Measurements from ENCODE around the gene TINCR.
"Not testable (repeated sequence)": the region's sequence is repeated elsewhere in the genome, so short reads cannot be mapped to it uniquely, and the experiment has no call there.

Gene TINCR

DNA sequence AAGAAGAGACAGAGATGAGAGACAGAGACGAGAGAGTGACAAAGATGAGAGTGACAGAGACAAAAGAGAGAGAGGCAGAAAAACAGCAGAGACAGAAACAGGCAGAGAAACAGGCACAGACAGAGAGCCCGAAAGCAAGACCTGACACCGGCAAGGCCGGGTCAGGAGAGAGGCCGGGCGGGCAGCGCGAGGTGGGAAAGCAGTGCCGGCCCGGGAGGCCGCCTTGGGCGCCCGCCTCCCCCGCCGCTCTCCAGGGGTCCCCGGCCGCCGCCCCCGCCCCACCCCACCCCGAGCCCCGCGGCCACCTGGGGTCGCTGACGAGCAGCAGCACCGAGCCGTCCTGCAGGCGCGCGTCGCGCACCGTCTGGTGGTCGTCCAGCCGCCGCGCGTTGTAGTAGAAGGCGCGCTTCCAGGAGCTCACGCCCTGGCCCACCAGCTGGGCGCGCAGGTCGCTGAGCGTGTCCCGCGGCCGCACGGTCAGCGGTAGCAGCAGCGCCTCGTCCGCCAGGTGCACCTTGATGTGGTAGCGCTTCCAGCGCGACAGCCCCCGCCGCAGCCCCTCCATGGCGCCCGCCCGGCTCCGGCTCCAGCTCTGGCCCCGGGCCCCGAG lies at the start of gene TINCR:
Gene TINCR (minus strand): TSS at position 594 of the 610 bp plus-strand sequence.
- DNase-seq (ENCODE audit: low read depth), result no peak

DNA sequence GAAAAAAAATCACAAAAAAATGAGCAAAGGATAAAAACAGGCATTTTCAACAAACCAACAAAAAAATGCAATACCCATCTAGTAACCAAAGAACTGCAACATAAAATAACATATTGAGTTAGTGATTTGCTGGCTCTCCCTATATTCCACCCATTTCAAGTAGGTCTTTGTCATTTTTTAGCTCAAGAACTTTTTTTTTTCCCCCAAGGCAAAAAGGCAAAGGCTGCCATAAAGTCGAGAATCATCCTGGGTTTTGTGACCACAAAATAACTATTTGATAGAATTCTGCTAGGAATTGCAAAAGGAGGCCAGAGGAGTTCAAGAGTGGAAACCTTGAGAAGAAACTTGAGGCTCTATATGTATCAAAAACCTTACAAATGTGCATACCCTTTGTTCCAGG lies 49.3 kb upstream of the TINCR start:
- DNase-seq (ENCODE audit: low read depth), result no peak

DNA sequence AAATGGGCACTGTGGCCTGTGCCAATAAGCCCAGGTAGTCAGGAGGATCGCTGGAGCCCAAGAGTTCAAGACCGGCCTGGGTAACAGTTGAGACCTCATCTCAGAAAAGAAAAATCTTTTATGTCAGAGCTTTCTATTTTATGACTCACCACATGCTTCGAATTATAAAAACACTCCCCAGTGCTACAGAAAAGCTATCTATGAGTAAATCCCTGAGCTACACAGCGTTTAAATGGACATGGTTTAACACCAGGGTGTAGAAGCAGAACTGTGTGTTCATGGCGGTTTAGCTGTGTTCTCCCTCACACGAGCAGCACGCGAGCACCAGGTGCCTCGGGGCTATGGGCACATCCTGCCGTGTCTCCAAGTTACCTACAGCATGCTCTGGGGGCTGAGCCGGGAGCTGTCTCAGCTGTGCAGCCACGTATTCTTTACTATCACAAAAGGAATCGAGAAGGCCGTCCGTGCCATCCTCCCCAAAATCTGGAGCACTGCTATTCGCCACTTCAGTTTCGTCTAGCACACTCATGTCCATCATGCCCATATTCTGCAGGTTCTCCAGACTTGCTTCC lies 48.1 kb upstream of the TINCR start:
- DNase-seq (ENCODE audit: low read depth), result no peak

DNA sequence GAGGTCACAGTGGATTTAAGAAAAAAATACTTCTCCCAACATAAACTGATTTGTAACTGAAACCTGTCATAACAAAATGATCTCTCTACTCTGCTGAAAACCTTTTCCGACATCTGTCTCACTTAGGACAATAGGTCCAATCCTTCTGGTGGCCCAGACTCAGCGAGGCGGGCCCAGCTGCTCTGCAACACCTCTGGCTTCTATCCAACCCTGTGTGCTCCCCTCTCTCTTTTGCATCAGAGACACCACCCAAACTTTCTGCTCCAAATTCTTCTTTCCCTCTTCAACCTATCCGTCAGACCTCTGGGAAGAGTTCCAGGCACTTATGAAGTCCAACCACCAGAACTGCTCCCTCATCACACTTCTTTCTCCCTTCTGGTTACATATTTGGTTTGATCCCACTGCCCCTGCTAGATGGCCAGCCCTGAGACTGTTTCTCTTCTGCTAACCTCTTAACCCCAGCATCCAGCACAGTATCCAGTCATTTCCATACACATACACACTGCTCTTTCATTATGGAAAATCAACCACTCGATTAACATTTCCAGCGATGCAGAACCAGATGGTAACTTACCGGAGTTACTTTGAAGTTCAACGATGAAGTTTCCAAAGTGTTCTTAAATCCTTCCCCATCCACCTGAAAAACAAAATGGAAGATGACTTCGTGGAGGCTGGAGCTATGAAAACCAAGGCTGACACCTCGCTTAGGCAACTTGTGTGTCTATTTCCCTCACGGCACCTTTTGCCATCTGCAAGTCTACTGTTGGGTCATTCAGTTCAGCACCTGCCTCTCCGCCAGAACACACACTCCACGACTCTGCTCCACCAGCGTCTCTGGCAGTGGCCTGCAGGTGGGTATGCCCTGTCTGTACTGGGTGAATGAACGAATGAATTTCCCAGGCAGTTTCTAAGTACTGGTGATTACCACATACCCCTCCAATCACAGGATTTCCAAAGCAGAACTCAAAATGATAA lies 45.4 kb upstream of the TINCR start:
- no peak for DNase-seq (ENCODE audit: low read depth)

DNA sequence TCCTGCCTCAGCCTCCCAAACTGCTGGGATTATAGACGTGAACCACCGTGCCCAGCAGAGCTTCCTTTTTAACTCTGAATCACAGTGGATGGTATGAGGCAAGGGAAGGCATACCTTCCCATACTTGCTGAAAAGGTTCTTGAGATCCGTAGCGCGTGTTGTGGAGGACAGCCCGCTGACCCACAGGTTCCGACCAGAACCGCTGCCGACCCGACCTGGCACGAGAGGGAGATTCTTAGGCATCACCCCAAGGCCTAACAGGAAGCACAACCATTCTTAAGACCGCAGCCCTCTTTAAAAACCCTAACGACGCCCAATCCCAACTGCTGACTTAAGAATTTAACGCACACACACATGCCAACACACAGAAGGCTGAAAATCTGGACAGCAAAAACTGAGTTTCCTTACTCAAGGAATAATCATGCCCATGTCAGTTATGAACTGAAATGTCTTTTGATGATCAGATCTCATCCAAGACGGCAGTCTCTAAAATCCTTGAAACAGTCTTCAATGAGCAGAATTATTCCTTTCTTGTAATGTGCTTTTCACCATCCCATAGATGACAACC lies 42.2 kb upstream of the TINCR start:
- no peak for DNase-seq (ENCODE audit: low read depth)

DNA sequence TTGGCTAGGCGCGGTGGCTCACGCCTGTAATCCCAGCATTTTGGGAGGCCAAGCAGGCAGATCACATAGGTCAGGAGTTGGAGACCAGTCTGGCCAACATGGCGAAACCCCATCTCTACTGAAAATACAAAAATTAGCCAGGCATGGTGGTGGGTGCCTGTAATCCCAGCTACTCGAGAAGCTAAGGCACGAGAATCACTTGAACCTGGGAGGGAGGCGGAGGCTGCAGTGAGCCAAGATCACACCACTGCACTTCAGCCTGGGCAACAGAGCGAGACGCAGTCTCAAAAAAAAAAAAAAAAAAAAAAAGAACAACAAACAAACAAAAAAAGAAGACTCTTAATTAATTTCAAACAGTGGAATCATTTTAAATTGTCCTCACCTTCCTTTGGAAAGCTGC lies 41.0 kb upstream of the TINCR start:
- not testable (repeated sequence) for DNase-seq (ENCODE audit: low read depth)

DNA sequence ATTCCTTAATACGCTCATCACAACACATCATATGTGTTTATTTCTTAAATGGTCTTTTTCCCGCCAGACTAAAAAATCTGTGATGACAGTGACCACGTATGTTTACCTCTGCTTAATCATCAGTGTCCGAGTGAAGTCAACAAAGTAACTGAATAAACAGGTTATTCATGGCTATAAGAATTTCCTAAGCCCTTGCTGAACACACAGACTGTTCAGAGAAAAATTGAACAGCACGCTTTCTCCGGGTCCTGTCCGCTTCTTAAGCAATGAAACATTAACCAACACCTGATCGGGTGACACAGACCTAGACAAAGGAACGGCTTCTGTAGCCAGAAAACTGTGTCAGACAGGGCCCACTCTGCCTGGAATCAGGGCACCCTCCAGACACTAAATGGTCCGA lies 40.5 kb upstream of the TINCR start:
- DNase-seq (ENCODE audit: low read depth), result no peak

DNA sequence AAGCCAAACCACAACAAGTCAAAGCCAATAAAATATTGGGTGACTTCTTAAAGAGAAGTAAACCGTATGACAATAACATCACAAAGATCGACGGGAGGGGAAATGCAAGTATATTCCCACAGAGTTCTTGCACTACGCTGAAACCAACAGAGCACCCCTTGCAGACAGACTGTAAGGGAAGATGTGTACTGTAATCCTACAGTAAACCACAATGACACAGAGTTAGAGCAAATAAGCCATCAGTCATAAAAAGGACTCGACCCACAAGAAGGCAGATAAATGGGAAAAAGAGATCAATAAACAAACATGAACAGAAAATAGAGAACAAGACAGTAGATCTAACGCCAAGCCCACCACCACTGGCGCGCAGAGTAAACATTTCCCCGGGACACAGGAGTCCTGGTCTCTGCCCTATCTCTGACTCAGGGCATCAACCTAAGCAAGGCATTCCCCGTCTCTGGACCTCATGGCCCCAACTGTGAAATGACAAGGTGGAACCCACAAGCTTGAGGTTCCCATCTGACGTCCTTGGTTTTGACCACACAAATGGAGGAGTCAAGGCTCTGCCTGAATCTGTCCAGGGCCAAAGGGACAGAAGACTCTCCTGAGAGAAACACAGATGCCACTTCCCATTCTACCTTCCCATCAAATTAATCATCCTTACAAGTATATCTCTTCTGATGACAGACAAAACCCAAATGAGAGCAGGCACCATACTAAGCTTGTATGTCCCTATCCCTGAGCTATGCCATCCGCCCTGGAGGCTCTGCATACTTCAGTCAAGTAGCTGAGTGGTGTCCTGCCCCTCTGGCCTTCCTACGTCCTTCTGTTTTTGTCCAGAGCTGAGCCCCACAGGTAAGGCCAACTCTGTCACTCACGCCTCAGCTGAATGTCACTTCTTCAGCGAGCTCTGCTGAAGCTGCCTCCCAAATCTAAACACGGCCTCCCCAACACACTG lies 39.8 kb upstream of the TINCR start:
- no peak for DNase-seq (ENCODE audit: low read depth)

DNA sequence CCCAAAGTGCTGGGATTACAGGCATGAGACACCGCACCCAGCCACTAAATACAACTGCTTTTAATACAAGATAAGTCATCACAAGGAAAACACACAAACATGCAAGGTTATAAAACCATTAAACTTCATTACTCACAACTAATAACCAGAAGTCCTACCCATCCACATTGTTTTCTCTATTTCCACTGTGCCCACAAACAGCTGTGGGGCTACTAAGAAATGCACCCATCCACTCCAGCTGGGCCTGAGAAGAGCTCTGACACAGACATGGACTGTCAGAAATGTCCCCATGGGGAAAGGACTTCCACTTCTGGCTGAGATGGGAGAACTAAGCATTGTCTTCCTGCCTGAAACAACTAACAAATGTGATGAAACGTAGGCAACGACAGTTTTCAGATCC lies 37.6 kb upstream of the TINCR start:
- DNase-seq (ENCODE audit: low read depth), result no peak

DNA sequence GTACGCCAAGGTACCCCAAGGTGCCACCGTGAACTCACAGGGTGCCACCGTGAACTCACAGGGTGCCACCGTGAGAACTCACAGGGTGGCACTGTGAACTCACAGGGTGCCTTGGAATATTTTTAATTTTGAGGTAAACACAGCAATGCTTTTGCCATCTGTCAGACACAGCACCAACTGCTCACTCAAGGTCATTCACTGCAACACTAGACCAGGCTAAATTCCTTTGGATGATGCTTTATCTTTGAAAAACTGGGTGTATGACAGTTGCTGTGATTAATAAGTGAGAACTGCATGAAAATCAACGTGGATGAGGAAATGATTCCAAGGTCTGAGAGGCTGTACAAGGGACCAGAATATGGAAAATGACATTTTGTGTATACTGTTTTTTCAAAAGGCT lies 35.9 kb upstream of the TINCR start:
- DNase-seq (ENCODE audit: low read depth), result no peak

DNA sequence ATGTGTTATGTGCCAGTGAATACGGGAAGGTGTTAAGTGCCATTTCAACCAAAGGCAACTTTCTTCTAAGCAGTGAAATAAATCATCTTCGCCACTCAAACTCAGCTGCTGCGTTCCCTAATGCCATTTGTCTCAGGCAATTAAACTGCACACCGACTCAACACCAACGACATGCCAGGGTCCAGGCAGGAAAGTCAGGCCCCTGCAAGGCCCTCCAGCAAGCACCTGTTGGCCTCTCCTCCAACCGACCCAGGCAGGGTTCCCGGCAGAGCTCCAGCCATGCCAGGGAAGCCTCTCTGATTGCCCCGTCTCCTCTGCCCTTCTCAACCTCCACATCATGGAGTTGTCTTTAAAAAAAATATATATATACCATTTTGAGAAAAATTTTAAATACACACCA lies 33.0 kb upstream of the TINCR start:
- DNase-seq (ENCODE audit: low read depth), result no peak

DNA sequence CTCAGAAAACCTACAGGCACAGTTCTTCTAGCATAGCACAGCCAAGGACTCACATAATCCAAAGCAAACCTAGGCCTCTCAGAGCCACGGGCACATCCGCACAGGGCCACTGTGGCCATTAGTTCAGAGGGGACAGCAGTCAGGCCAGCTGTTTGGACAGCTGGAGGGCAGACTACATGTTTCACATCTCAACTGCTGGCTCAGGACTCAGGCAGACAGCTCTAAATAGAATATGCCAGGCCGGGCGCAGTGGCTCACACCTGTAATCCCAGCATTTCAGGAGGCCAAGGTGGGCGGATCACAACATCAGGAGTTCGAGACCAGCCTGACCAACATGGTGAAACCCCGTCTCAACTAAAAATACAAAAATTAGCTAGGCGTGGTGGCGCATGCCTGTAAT lies 28.0 kb upstream of the TINCR start:
- no peak for DNase-seq (ENCODE audit: low read depth)

DNA sequence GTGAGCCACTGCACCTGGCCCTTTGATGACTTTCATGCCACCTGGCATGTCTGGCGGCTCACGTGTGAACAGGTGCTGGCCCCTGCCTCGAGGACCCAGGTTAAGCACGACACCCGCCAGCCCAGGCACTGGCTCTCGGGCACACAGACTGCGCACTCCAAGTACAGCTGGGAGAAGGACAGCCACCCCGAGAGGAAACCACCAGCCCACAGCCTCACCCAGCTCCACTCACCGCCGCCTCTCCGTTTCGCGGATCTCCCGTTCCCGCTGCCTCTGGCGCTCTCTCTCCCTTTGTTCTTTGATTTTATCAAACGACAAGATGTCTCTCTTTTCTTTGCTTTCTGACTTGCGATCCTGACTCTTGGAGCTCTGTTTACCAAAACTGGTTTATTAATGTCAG lies 27.4 kb upstream of the TINCR start:
- no peak for DNase-seq (ENCODE audit: low read depth)

DNA sequence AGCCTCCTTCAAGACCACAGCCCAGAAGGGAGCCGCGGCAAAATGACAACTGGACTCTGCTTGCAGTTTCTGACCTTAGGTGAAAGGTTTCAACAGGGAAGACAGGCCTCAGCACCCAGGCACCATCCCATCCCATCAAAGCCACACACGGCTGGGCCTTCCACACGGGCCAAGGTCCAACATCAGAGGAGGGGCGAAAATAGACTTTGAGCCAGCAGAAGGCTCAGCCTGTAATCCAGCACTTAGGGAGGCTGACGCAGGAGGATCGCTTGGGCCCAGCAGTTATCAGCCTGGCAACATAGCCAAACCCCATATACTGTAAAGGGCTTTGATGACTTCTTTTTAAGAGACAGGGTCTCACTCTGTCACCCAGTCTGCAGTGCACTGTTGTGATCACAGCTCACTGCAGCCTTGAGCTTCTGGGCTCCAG lies 26.8 kb upstream of the TINCR start:
- no peak for DNase-seq (ENCODE audit: low read depth)

DNA sequence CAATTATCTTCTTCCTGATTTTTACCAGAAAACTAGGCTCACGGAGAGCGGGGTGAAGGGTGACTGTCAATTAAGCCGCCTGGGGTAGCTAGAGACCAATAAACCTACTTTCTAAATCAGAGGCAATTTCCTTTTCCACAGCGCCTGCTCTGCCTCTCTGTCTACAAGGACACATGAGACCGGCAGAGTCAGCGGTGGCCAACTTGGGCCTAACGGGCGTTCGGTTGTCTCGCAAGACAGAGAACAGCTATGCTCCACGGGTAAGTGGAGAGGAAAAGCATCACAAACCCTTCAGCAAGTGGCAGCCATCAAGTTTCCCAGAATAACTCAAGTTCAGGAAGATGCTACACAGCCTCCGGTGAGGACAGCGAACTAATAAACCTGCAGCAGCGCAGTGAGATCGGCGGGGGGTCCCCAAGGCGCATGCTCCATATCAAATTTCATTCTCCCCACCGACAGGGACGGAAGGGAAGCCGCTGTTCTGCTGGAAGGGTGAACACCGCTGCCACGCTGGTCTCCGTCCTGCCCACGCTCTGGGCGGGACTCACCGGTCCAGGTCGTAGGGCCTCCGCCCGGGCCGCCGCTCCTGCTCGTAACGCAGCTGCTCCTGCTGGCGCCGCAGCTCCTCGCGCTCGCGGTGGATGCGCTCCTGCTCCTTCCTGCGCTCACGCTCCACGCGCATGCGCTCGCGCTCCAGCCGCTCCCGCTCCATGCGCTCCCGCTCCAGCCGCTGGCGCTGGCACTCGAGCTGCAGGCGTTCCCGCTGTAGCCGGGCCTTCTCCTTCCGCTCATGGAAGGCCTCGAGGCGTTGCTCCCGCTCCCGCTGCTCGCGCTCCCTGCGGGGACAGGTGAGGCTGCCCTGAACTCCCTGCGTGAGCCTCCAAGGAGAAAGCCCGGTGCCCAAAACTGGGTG lies 25.8 kb upstream of the TINCR start:
- no peak for DNase-seq (ENCODE audit: low read depth)

DNA sequence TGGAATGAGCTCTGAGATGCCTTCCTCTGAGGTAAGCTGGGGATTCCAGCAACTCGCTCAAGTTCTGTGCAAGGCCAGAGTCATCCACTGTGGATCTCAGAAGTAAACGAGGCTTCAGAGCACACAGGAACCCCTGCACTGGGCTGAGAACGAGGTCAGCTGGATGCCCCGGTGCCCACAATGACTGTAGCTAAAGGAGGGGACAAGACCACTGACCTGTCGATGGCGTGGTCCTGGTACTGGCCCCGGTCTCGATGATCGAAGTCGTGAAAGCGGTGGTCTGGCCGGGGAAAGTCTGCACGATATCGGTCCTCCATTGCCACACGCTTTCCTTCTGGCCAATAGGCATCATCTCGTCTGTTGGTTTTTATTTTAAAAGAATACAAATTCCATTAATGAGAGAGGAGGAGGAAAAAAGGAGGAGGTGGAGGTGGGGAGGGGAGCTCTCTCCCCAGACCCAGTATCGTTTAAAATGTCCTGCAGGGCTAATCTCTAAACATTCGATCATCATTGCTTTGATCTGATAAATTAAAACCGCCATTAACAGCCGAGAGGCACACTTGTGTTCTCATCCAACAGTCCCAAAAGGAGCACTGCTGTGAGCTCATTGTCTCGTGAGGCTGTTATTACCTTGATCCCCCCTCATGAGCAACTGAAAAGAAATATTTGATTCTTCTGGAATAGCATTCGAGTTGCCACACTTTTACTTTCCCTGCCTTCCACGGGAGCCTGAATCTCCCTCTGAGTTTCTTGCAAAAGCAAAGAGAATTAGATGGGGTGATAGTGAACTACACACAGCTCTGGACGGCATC lies 25.0 kb upstream of the TINCR start:
- DNase-seq (ENCODE audit: low read depth), result no peak

DNA sequence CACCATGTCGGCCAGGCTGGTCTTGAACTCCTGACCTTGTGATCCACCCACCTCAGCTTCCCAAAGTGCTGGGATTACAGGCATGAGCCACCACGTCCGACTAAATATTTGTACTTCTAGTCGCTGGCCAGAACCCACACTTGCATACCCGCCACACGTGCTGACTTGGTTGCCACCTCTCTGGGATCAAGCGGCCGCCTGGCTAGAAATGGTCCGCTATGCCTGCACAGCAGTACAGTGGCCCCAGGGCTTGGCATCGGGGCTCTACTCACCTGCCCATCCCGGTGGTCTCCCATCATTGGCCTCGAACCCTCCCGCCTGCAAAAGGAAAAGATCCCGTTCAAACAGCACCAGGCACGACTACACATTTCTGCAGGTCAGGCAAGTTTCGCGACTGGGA lies 23.7 kb upstream of the TINCR start:
- no peak for DNase-seq (ENCODE audit: low read depth)

DNA sequence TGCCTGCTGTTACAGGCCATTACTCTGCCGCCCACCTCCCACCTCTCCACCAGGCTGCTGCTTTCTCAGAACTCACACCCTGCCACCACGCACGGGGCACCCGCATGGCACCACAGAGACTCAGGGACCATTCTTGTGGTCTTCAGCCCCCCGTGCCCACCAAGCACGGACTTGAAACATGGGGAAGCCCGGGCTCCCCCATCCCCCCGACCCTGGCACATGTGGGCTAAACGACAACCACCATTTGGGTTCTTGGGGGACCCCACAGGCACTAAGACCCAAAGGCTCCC lies 23.1 kb upstream of the TINCR start:
- no peak for DNase-seq (ENCODE audit: low read depth)

DNA sequence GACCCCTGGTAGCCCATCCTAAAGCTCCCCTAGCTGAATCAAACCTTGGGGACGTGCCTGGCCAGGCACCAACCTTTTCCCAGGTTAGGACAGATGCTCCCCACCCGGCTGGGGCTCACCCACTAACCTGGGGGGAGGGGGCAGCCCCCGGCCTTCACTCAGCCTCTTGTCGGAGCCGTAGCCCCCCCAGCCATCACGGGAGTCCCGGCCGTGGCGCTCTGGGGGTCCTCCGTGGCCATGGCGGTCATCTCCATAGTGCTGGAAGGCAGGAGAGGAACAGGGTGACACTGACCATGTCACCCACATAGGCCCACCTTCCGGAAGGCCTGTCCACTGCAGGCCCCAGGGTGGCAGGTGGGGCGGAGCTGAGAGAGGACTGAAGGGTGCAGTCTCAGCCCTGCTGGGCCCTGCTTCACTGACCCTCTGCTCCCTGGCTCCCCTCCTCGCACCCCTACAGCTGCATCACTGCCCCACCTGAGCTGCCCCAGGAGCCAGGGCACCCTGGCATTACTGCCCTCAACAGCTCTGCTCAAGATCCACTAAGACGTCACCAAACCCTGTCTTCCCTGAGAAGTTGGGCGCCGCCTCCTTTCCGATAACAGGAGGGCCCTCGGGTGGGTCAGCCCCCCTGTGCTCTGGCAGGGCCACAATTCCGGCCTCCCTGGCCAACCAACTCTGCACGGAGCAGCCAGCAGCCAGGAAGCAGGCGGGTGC lies 22.6 kb upstream of the TINCR start:
- DNase-seq (ENCODE audit: low read depth), result no peak

All from HS-27A (cell line).